SHP77 treated with DMSO at 0.1 percent for 48 hours (cell line): Measurements from ENCODE around the gene NEGR1.

Source experiments
- DNase-seq: peaks from one replicate; lab custom pipeline; 2025; lab: John Stamatoyannopoulos, UW

Gene NEGR1

DNA sequence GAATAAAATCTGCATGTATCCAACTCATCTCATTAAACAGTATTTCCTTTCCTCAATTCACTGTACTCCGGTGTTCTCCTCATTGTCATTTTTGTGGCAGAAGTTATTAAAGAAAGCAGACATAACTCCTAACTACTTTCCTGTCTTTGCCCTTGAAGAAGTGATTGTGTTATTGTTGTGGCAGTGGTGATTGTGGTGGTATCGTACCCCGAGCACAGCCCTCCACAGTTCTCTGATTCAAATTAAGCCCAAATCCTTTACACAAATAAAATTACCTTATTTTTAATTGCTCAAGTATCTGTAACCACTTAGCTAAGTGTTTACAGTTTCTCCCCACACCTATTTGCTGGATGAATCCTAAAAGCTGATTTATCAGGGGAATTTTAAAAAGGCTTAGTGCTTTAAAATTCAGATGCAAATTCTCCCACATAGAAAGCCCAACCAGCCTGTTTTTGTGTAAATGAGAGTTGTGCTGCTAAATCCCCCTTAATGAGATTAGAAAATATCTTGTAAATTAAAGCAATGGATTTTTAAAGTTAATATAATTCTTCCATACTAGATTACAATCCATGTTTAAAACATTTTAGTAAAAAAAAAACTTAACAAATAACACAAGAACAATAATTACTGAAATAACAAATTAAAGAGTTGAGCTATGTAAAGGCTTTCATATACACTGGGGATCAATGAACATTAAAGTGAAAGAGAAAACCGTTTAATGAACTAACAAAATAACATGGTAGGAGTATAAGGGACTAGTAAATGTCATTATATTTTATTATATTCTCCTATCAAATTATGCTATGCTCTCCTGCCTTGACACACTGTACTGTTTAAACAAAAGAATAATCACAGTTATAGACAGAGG is 259.0 kb downstream of the NEGR1 start:
- no peak for DNase-seq

DNA sequence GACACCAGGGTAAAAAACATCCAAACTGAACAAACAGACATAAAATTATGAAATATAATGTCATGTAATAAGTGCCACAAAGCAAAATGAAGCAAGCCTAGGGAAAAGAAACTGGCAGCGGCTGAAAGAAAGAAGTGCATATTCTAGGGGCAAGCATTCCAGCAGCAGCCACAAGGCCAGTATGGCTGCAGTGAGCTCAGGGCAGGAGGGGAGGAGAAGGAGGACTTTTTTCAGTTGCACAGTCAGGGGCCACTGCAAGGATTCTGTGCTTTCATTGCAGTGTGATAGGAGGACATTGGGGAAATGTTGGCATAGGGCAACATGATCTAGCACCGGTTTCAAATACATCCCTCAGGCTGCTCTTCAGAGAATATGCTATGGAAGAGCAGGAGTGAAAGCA is 263.8 kb downstream of the NEGR1 start:
- no peak for DNase-seq

DNA sequence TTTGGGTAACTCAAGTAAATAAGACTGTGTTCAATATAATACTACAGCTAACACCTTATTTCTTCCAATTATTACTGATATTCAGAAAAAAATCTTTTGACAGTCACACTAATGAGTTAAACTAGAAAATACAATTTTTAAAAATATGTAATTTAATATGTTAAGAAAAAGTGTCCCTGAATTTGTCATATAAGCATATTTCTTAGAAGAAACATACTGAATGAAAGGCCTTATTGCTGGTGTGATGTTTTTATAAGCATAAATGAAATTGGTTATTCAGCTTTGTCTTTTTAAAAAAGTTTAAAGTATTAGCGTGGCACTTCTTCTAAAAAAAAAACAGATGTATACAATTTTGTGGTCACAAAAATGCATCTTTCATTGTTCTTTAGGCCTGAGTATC is 267.3 kb downstream of the NEGR1 start:
- DNase-seq: no peak

- DNase-seq: no peak
These were observed 269.2 kb downstream of the NEGR1 start for GRCh38 chr1:72013161-72013560.

GRCh38 chr1:72011721-72012120 is 270.6 kb downstream of the NEGR1 start:
- DNase-seq: no peak

- no peak for DNase-seq
These were observed 272.3 kb downstream of the NEGR1 start for GRCh38 chr1:72010094-72010431.

DNA sequence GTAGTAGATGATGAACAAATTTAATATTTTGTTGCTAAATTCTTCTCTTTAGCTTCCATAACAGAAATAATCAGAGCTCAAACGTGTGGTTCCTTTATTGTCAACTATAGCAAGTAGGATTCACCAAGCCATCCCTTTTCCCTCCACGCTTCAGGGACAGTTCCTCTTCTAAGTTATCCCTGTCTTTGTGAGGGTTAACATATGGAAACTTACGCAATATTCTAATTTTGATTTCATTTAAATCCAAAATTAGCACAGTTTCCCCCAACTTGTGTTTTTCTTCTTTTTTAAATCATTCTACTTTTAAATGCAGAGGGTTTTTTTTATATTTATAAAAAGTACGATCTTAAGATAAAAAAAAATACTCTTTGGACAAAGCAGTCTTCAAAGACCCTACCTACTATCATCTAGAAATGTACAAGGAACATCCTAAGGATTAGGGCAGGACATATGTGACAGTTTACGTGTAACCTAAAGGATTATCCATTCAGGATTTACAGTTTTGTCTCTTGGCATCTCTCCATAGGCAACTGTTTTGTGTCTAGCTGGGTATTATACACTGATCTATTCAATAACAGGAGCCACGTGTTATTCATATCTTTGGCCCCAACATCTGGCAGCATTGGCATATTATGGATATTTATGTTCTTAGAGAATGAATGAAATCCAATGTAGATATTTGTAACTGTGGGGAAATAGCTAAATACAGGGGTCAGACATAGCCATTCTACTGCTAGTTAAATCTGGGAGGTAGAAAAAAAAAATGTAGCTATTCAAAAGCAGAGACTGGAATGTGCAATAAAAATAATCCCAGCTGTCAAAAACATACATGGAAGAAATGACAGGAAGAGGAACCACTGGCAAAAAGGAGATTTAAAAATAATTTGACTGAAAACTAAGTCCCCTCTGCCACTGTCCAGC is 272.9 kb downstream of the NEGR1 start:
- no peak for DNase-seq

GRCh38 chr1:72007312-72007711 is 275.0 kb downstream of the NEGR1 start:
- no peak for DNase-seq

GRCh38 chr1:72006092-72006491 is 276.2 kb downstream of the NEGR1 start:
- DNase-seq: no peak

DNA sequence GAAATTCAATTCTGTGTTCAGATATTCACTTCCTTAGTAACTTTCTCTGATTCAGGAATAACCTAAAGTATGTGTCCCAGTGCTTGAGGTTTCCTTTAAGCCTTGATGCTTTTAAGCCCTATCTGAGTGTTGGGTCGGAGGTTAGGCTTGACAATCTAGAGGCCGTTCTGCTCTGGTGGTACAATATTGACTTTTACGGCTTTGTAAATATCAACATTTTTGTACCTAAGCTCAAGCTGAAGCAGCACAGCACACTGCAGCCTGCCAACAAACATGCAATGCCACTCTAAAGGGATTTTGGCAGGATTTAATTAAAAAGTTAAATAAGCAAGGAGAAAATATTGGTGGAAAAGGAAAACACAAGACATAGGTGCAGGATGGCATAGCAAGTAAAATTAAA is 279.2 kb downstream of the NEGR1 start:
- DNase-seq: no peak

DNA sequence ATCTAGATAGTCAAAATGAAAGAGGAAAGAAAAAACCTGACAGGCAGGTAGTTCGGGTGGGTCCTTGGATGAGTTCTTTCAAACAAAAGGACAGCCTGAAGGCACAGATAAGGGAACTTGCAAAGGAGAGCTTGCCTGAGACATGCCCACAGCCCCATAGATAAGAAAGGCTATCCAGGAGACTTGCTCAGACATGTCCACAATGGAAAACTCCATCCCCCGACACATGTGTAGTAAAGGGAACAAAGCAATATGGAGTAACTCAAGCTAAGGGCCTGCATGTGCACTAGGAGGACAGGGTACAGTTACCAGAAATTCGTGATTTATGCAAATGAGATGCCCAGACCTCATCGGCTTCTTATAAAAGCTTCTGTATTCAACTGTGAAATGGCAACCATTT is 281.5 kb downstream of the NEGR1 start:
- DNase-seq: no peak

DNA sequence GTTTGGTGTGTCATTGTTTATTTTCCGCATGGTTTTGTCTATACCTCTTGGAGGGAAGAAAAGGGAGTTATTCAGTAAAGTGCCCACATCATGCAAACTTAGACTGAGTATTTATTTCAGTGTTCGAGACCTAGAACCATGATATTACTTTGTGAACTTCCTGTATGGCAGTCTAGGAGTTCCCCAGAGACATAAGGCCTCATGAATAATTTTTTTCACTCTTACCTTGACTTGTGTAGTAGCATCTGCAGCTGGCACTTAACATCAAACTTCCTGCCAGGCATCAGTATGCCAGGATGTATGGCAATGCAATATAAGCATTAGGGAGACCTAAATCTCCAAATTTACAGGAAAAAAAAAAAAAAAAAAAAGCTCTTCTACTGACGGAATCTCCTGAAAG is 287.7 kb downstream of the NEGR1 start:
- DNase-seq: no peak

DNA sequence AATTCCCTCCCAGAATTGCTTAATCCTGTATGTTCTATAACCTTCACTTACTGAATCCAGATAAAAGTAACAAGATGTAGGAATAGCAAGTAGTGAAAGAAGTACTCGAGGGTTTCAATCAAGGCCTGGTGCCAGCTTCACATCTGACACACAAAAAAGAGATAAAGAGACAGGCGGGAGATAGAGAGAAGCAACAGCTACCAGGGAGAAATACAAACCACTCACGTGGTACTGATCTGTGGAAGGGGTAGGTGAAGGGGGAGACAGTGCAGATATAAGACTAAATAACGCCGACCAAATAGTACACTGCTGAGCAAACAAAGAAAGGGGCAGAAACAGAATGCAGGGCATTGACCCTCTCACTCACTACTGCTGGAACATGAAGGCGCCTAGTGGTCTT is 295.2 kb downstream of the NEGR1 start:
- no peak for DNase-seq

- DNase-seq: no peak
These were observed 296.2 kb downstream of the NEGR1 start for GRCh38 chr1:71986160-71986559.

- DNase-seq: no peak
These were observed 301.8 kb downstream of the NEGR1 start for GRCh38 chr1:71980556-71980955.

DNA sequence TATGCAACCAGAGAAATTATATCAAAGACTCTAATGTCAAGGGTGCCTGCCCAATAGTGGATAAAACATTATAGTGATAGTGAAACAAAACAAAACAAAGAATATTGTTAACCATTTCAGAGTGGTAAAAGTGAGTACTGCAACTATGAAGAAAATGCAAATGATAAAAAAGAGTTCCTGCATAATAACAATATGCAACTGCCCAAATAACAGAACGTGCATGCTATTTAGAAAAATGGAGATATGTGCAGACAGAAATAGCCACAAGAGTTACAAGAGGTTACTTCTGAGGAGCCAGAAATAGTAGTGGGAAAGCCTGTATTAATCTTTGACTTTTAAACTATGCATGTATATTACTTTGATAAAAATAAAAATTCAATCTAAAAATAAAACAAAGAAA is 302.5 kb downstream of the NEGR1 start:
- no peak for DNase-seq

DNA sequence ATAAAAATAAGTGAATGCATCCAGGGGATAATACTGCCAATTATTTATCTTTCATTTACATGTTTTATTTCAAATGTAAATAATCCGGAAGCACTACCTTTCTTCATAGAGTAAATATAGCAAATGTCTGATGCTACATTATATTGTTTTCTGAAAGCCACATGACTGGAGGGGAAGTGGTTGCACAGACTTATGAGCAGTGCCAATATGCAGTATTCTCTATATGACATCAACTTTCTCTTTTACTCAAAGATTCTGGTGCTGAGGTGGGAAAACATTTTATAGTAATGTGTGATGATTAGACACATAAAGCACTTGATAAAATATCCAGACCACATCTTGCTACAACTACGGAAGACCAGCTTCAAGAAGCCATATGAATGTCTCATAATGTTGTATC is 314.7 kb downstream of the NEGR1 start:
- no peak for DNase-seq

- no peak for DNase-seq
These were observed 318.2 kb downstream of the NEGR1 start for GRCh38 chr1:71964188-71964587.

DNA sequence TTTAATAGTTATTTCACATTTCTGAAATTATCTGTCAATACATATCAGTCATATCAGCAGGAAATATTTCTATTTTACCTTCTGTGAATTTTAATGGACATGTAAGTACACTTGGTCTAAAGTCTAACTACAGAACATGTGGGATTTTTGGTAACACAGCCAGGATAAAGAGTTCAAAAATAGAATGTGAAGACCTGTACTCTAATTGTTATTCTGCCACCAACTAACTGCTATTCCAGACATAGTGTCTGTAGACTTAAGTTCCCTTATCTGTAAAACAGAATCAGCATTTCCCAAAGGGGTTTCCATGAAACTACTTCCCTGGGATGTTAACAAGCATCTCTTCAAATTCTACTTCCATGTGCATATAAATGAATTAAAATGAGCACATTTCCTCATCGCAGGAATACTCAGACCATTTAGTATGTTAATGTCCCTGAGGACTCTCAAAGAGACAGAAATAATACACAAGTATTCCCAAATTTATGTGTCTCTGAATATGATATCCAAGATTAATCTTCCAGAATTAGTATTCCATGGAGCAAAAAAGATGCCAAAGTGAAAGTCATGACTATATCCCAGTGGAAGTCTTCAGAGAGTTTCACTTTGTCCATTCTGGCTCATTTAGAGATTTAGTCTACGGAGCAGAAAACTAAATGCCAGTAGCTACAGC is 325.6 kb downstream of the NEGR1 start:
- no peak for DNase-seq

- DNase-seq: no peak
These were observed 331.8 kb downstream of the NEGR1 start for GRCh38 chr1:71950579-71950978.

- DNase-seq: no peak
These were observed 332.7 kb downstream of the NEGR1 start for GRCh38 chr1:71949681-71950080.

DNA sequence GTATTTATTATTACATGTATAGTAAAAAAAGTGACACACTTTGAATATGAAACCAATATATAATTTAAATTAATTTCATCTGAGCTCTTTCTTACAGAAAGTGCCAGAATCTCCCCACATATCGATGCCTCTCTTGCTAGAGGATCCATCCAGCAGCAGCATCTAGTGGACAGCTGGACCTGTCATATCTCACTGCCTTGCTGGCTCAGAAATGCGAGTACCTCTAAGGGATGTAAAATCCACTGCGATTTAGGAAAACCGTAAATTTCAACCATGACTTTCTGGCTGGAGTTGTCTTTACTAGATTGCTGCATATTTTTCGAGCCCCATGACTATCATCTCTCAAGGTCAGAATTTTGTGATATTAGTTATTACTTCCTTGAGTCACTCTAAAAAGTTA is 333.8 kb downstream of the NEGR1 start:
- DNase-seq: no peak

- no peak for DNase-seq
These were observed 338.3 kb downstream of the NEGR1 start for GRCh38 chr1:71944006-71944405.
